ENCODE data around the gene DIPK1A. TPM values are rescaled to one million over a fixed set of nuclear protein-coding genes. Genes with fewer than 3 reads are reported as not detected.

Gene DIPK1A
- total RNA-seq, 1 experiment from 2014 or later: 1.0 TPM

DNA sequence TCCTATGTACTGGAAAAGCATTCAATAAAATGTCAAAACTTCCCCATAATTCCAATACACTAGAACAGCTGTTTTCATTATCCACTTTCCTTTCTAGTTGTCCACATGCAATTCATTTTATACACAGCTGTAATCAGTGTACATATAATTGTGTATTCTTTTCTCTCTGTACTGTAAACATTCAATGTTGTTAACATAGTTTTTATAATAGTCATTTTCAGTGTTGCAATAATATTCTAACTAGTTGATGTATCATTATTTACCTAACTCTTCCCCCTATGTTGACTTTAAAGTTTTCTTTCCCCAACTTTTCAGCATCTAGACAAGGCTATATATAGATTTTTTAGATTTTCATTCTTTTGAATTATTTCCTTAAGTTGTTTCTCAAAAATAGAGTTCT lies 44.4 kb downstream of the DIPK1A start:
- Histone ChIP-seq H3K9me2 (replicated peaks; ENCODE audit: low read length) (no peaks in the 10 kb centered on the region), H3F3A (ENCODE audit: low read length, unreplicated experiment) (no peaks in the 10 kb centered on the region), H3K4me2 (ENCODE audit: low read length) (peak overlapping the region; percentile 60), H3K4me3 (ENCODE audit: low read length) (no peak overlapping the region), H3K27me3 (ENCODE audit: low read length) (no peaks in the 10 kb centered on the region), H3K9me3 (ENCODE audit: low read length) (no peaks in the 10 kb centered on the region), H3K4me1 (ENCODE audit: insufficient read depth, low read length) (peaks cover 27% of the 10 kb centered on the region), H3K9ac (ENCODE audit: low read length) (no peak overlapping the region), H3K36me3 (ENCODE audit: low read depth, low read length) (no peaks in the 10 kb centered on the region), H3K27ac (ENCODE audit: low read length) (peak overlapping the region; percentile 38), H2AFZ (ENCODE audit: low read length) (no peak overlapping the region), H3K79me2 (ENCODE audit: low read length) (no peaks in the 10 kb centered on the region), H4K20me1 (ENCODE audit: low read length) (no peaks in the 10 kb centered on the region)
- intact Hi-C loops (cut with micrococcal nuclease): loop anchor here (1.0 kb wide), 1 partner anchor 43 kb away; no protein-coding TSS in a partner anchor
- no peak for TF ChIP-seq EZH2phosphoT487 (IDR thresholded peaks at IDR 0.05; ENCODE audit: borderline replicate concordance, low read length)
- TF ChIP-seq, protein P1, sequence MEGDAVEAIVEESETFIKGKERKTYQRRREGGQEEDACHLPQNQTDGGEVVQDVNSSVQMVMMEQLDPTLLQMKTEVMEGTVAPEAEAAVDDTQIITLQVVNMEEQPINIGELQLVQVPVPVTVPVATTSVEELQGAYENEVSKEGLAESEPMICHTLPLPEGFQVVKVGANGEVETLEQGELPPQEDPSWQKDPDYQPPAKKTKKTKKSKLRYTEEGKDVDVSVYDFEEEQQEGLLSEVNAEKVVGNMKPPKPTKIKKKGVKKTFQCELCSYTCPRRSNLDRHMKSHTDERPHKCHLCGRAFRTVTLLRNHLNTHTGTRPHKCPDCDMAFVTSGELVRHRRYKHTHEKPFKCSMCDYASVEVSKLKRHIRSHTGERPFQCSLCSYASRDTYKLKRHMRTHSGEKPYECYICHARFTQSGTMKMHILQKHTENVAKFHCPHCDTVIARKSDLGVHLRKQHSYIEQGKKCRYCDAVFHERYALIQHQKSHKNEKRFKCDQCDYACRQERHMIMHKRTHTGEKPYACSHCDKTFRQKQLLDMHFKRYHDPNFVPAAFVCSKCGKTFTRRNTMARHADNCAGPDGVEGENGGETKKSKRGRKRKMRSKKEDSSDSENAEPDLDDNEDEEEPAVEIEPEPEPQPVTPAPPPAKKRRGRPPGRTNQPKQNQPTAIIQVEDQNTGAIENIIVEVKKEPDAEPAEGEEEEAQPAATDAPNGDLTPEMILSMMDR (conservative IDR thresholded peaks at IDR 0.05; ENCODE audit: low read depth, low read length): no peak
- TF ChIP-seq EZH2 (IDR thresholded peaks at IDR 0.05; ENCODE audit: low read length, unreplicated experiment): no peak
- DNase-seq: peak; percentile 81
- ChIA-PET CTCF (no interaction called here), POLR2A (ENCODE audit: unreplicated experiment) (no interaction called here)
- peak; percentile 89 for ATAC-seq
- no TSS peak for BruUV-seq (replicated peaks)

DNA sequence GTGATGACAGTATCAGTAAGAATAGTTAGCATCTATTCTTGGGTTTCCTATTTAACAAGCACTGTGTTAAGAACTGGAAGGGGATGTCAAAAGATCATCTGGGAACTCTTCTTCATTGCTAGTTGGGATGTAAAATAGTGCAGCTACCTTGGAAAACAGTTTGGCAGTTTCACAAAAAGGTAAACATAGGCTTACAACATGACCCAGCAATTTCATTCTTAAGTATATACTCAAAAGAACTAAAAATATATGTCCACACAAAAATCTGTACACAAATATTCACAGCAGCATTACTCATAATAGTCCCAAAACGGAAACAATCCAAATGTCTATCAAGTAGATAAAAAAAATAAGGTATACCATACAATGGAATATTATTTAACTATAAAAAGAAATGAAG lies 45.7 kb downstream of the DIPK1A start:
- Histone ChIP-seq H3K9me3 (ENCODE audit: low read length) (no peaks in the 10 kb centered on the region), H3K36me3 (ENCODE audit: low read depth, low read length) (no peaks in the 10 kb centered on the region), H3K27me3 (ENCODE audit: low read length) (no peaks in the 10 kb centered on the region), H3K27ac (ENCODE audit: low read length) (no peak overlapping the region), H3F3A (ENCODE audit: low read length, unreplicated experiment) (no peaks in the 10 kb centered on the region), H3K9me2 (replicated peaks; ENCODE audit: low read length) (no peaks in the 10 kb centered on the region), H3K9ac (ENCODE audit: low read length) (no peak overlapping the region), H3K4me3 (ENCODE audit: low read length) (no peak overlapping the region), H3K79me2 (ENCODE audit: low read length) (no peaks in the 10 kb centered on the region), H4K20me1 (ENCODE audit: low read length) (no peaks in the 10 kb centered on the region), H3K4me2 (ENCODE audit: low read length) (peak overlapping the region; percentile 18; the same call in 1 of the 2 replicates), H3K4me1 (ENCODE audit: insufficient read depth, low read length) (peaks cover 32% of the 10 kb centered on the region), H2AFZ (ENCODE audit: low read length) (no peak overlapping the region)
- TF ChIP-seq EZH2phosphoT487 (IDR thresholded peaks at IDR 0.05; ENCODE audit: borderline replicate concordance, low read length): no peak
- no peak for TF ChIP-seq EZH2 (IDR thresholded peaks at IDR 0.05; ENCODE audit: low read length, unreplicated experiment)
- TF ChIP-seq, protein P1 (conservative IDR thresholded peaks at IDR 0.05; ENCODE audit: low read depth, low read length): no peak
- ChIA-PET POLR2A (ENCODE audit: unreplicated experiment) (no interaction called here), CTCF (no interaction called here)
- intact Hi-C loops (cut with micrococcal nuclease): no loop called here
- BruUV-seq (replicated peaks): no TSS peak
- ATAC-seq (peak; percentile 49), DNase-seq (peak; percentile 53)

DNA sequence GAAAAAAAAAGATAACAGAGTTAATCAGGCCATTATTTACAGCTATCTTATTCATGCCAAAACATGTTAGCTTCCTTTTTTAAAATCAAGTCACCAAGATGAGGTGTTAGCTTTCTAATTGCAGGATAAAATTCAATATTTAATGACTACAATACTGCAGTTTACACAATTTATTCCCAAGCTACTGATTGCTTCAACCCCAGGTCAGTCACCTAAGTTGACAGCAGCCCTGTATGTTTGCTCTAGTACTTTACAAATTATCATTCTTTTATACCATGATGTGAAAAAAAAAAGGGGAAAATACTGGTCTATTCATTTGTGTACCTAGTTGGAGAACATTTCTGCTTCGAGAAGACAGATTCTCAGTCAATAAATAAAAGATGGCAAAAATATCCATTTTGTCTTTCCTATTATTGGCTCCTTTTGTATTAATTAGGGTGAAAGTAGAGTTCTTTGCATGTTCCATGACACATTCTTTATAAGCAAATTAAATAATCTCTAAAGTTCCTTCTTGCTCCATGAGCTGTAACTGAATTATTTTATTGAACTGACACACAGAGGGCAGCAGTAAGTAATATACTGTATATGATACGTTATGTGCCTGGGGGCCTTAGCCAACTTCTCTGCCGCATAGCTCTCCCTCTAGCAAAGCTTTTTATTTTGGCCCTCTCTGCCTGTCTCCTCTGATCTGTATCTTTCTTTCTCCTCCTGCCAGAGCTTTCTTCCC lies 48.0 kb downstream of the DIPK1A start:
- intact Hi-C loops (cut with micrococcal nuclease): no loop called here
- Histone ChIP-seq H3K4me1 (ENCODE audit: insufficient read depth, low read length) (peaks cover 54% of the 10 kb centered on the region), H3K79me2 (ENCODE audit: low read length) (no peaks in the 10 kb centered on the region), H3K27ac (ENCODE audit: low read length) (no peak overlapping the region), H3K36me3 (ENCODE audit: low read depth, low read length) (no peaks in the 10 kb centered on the region), H3K27me3 (ENCODE audit: low read length) (no peaks in the 10 kb centered on the region), H3K9me3 (ENCODE audit: low read length) (no peaks in the 10 kb centered on the region), H4K20me1 (ENCODE audit: low read length) (no peaks in the 10 kb centered on the region), H2AFZ (ENCODE audit: low read length) (no peak overlapping the region), H3K4me3 (ENCODE audit: low read length) (no peak overlapping the region), H3K9ac (ENCODE audit: low read length) (no peak overlapping the region), H3F3A (ENCODE audit: low read length, unreplicated experiment) (peaks cover 9% of the 10 kb centered on the region), H3K4me2 (ENCODE audit: low read length) (no peak overlapping the region), H3K9me2 (replicated peaks; ENCODE audit: low read length) (no peaks in the 10 kb centered on the region)
- BruUV-seq (replicated peaks): no TSS peak
- TF ChIP-seq, protein P1 (conservative IDR thresholded peaks at IDR 0.05; ENCODE audit: low read depth, low read length): no peak
- no peak for TF ChIP-seq EZH2phosphoT487 (IDR thresholded peaks at IDR 0.05; ENCODE audit: borderline replicate concordance, low read length)
- TF ChIP-seq EZH2 (IDR thresholded peaks at IDR 0.05; ENCODE audit: low read length, unreplicated experiment): no peak
- ChIA-PET CTCF (interaction anchor here (0.6 kb wide), 1 partner anchor 603 kb away, joined by 3 read pairs; no protein-coding TSS in a partner anchor), POLR2A (ENCODE audit: unreplicated experiment) (no interaction called here)
- ATAC-seq (no peak), DNase-seq (no peak)
